ENCODE measurements around the gene MKRN2OS. TPM values are rescaled to one million over a fixed set of nuclear protein-coding genes. Genes with fewer than 3 reads are reported as not detected.

MKRN2OS gene
- total and polyA plus RNA-seq, 5 donors from 2014 or later = 0.21 TPM; not detected in 4

DNA sequence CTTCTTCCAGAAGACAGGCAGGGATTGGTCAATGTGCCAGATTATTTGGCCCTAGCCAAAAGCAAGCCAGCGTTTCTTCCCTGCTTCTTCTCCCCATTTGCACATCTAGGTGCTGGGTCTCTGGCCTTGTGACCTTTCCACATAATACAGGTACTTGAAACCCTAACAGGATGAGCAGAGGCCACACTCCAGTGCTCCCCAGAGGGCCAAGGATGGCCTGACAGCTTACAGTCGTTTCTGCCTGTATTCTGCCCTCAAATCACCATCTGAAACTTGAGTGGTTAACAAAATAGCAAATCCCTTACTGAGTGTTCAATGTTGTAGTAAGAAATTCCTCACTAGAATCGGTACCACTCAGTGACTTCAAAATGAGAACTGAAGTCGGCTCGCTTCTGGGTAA, 40.7 kb upstream of the MKRN2OS start:
- no peak overlapping the region for H3K4me3 ChIP-seq (ENCODE audit: low read depth, low read length)
- H3K4me1 ChIP-seq (ENCODE audit: control insufficient read depth, insufficient read depth, low read length, poor library complexity, severe bottlenecking) = no peaks in the 10 kb centered on the region
- no peaks in the 10 kb centered on the region for H3K27me3 ChIP-seq (ENCODE audit: control insufficient read depth, insufficient read depth, low read length)
- Mint-ChIP-seq H3K27ac (no peak overlapping the region), H3K27me3 (no peaks in the 10 kb centered on the region), H3K4me3 (no peak overlapping the region), H3K9me3 (peaks cover 0 to 2% (median 0%) of the 10 kb centered on the region in 7 donors), H3K4me1 (peaks cover 0 to 6% (median 0%) of the 10 kb centered on the region in 4 donors), H3K36me3 (peaks cover 44% of the 10 kb centered on the region)
- no peak overlapping the region for H3K27ac ChIP-seq (ENCODE audit: insufficient read depth, low read length, poor library complexity, severe bottlenecking)
- peaks cover 93% of the 10 kb centered on the region for H3K36me3 ChIP-seq (ENCODE audit: control insufficient read depth, insufficient read depth, low read length)
- no peak for DNase-seq
- no peak for ATAC-seq (ENCODE audit: low read depth in 2 of 2)
- H3K9me3 ChIP-seq (ENCODE audit: control insufficient read depth in 2 of 2, low read length in 2 of 2) = no peaks in the 10 kb centered on the region

- Mint-ChIP-seq H3K4me3 (no peak overlapping the region), H3K4me1 (peaks cover 0 to 9% (median 0%) of the 10 kb centered on the region in 4 donors), H3K27me3 (no peaks in the 10 kb centered on the region), H3K27ac (peak overlapping the region in 1 of 3 donors; percentile 21), H3K36me3 (peaks cover 47% of the 10 kb centered on the region), H3K9me3 (peaks cover 0 to 2% (median 0%) of the 10 kb centered on the region in 7 donors)
- Histone ChIP-seq H3K9me3 (ENCODE audit: control insufficient read depth in 2 of 2, low read length in 2 of 2) (no peaks in the 10 kb centered on the region), H3K4me3 (ENCODE audit: low read depth, low read length) (no peak overlapping the region), H3K27me3 (ENCODE audit: control insufficient read depth, insufficient read depth, low read length) (no peaks in the 10 kb centered on the region), H3K27ac (ENCODE audit: insufficient read depth, low read length, poor library complexity, severe bottlenecking) (no peak overlapping the region), H3K36me3 (ENCODE audit: control insufficient read depth, insufficient read depth, low read length) (peaks cover 92% of the 10 kb centered on the region), H3K4me1 (ENCODE audit: control insufficient read depth, insufficient read depth, low read length, poor library complexity, severe bottlenecking) (no peaks in the 10 kb centered on the region)
- DNase-seq (no peak), ATAC-seq (ENCODE audit: low read depth in 2 of 2) (no peak)
These were observed 39.9 kb upstream of the MKRN2OS start for GRCh38 chr3:12585181-12585580.

- no peaks in the 10 kb centered on the region for H3K27me3 ChIP-seq (ENCODE audit: control insufficient read depth, insufficient read depth, low read length)
- Mint-ChIP-seq H3K4me3 (no peak overlapping the region), H3K36me3 (peaks cover 50% of the 10 kb centered on the region), H3K9me3 (peaks cover 0 to 2% (median 0%) of the 10 kb centered on the region in 7 donors), H3K27me3 (no peaks in the 10 kb centered on the region), H3K27ac (no peak overlapping the region), H3K4me1 (peaks cover 0 to 9% (median 0%) of the 10 kb centered on the region in 4 donors)
- no peaks in the 10 kb centered on the region for H3K4me1 ChIP-seq (ENCODE audit: control insufficient read depth, insufficient read depth, low read length, poor library complexity, severe bottlenecking)
- H3K9me3 ChIP-seq (ENCODE audit: control insufficient read depth in 2 of 2, low read length in 2 of 2) = no peaks in the 10 kb centered on the region
- H3K36me3 ChIP-seq (ENCODE audit: control insufficient read depth, insufficient read depth, low read length) = peaks cover 94% of the 10 kb centered on the region
- ATAC-seq (ENCODE audit: low read depth in 2 of 2) (no peak), DNase-seq (no peak)
- H3K4me3 ChIP-seq (ENCODE audit: low read depth, low read length) = no peak overlapping the region
- no peak overlapping the region for H3K27ac ChIP-seq (ENCODE audit: insufficient read depth, low read length, poor library complexity, severe bottlenecking)
These were observed 38.8 kb upstream of the MKRN2OS start for GRCh38 chr3:12584083-12584482.

DNA sequence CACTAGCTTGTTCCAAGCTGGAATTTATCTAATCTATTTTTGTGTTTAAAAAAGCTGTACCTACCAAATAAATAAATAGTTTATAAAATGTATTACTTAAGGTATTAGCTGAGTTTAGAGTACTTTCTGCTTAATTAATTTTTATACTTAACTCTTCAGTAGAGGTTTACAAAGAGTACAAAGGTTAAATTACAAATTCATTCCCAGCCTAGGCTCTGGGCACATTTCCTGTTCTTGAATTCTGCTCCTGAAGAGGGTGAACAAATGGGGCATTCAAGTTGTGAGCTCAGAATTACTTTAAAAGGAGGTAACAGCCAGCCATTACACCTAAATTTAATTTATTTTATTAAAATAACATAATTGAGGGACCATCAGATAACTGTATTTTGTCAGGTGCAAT, 38.0 kb upstream of the MKRN2OS start:
- Histone ChIP-seq H3K27ac (ENCODE audit: insufficient read depth, low read length, poor library complexity, severe bottlenecking) (no peak overlapping the region), H3K27me3 (ENCODE audit: control insufficient read depth, insufficient read depth, low read length) (no peaks in the 10 kb centered on the region), H3K4me3 (ENCODE audit: low read depth, low read length) (no peak overlapping the region), H3K36me3 (ENCODE audit: control insufficient read depth, insufficient read depth, low read length) (peaks cover 94% of the 10 kb centered on the region), H3K4me1 (ENCODE audit: control insufficient read depth, insufficient read depth, low read length, poor library complexity, severe bottlenecking) (no peaks in the 10 kb centered on the region), H3K9me3 (ENCODE audit: control insufficient read depth in 2 of 2, low read length in 2 of 2) (no peaks in the 10 kb centered on the region)
- peaks cover 46% of the 10 kb centered on the region for H3K36me3 Mint-ChIP-seq
- peaks cover 0 to 9% (median 0%) of the 10 kb centered on the region in 4 donors for H3K4me1 Mint-ChIP-seq
- ATAC-seq (ENCODE audit: low read depth in 2 of 2) (no peak), DNase-seq (no peak)
- H3K9me3 Mint-ChIP-seq = peaks cover 0 to 2% (median 0%) of the 10 kb centered on the region in 7 donors
- no peak overlapping the region for H3K4me3 Mint-ChIP-seq
- H3K27ac Mint-ChIP-seq = no peak overlapping the region
- H3K27me3 Mint-ChIP-seq = no peaks in the 10 kb centered on the region

- Histone ChIP-seq H3K4me1 (ENCODE audit: control insufficient read depth, insufficient read depth, low read length, poor library complexity, severe bottlenecking) (no peaks in the 10 kb centered on the region), H3K27me3 (ENCODE audit: control insufficient read depth, insufficient read depth, low read length) (no peaks in the 10 kb centered on the region), H3K4me3 (ENCODE audit: low read depth, low read length) (no peak overlapping the region), H3K36me3 (ENCODE audit: control insufficient read depth, insufficient read depth, low read length) (peaks cover 93% of the 10 kb centered on the region), H3K27ac (ENCODE audit: insufficient read depth, low read length, poor library complexity, severe bottlenecking) (no peak overlapping the region), H3K9me3 (ENCODE audit: control insufficient read depth in 2 of 2, low read length in 2 of 2) (no peaks in the 10 kb centered on the region)
- ATAC-seq (ENCODE audit: low read depth in 2 of 2) = no peak
- no peak overlapping the region for H3K27ac Mint-ChIP-seq
- H3K27me3 Mint-ChIP-seq = no peaks in the 10 kb centered on the region
- DNase-seq = no peak
- no peak overlapping the region for H3K4me3 Mint-ChIP-seq
- H3K4me1 Mint-ChIP-seq = peaks cover 0 to 9% (median 0%) of the 10 kb centered on the region in 4 donors
- H3K9me3 Mint-ChIP-seq = peaks cover 0 to 2% (median 0%) of the 10 kb centered on the region in 7 donors
- peaks cover 42% of the 10 kb centered on the region for H3K36me3 Mint-ChIP-seq
These were observed 37.4 kb upstream of the MKRN2OS start for GRCh38 chr3:12582730-12583129.

GRCh38 chr3:12579905-12580304, 34.6 kb upstream of the MKRN2OS start:
- H3K27ac Mint-ChIP-seq = peak overlapping the region in 2 of 3 donors; percentile 64 to 75
- peaks cover 63% of the 10 kb centered on the region for H3K36me3 Mint-ChIP-seq
- H3K4me1 Mint-ChIP-seq = peaks cover 0 to 9% (median 2%) of the 10 kb centered on the region in 4 donors
- H3K4me3 ChIP-seq (ENCODE audit: low read depth, low read length) = no peak overlapping the region
- H3K27ac ChIP-seq (ENCODE audit: insufficient read depth, low read length, poor library complexity, severe bottlenecking) = no peak overlapping the region
- H3K4me3 Mint-ChIP-seq = no peak overlapping the region
- DNase-seq = no peak
- peaks cover 95% of the 10 kb centered on the region for H3K36me3 ChIP-seq (ENCODE audit: control insufficient read depth, insufficient read depth, low read length)
- peaks cover 0 to 9% (median 2%) of the 10 kb centered on the region in 7 donors for H3K9me3 Mint-ChIP-seq
- no peaks in the 10 kb centered on the region for H3K4me1 ChIP-seq (ENCODE audit: control insufficient read depth, insufficient read depth, low read length, poor library complexity, severe bottlenecking)
- peaks cover 4 to 11% of the 10 kb centered on the region in 2 experiments for H3K9me3 ChIP-seq (ENCODE audit: control insufficient read depth in 2 of 2, low read length in 2 of 2)
- no peaks in the 10 kb centered on the region for H3K27me3 Mint-ChIP-seq
- no peaks in the 10 kb centered on the region for H3K27me3 ChIP-seq (ENCODE audit: control insufficient read depth, insufficient read depth, low read length)
- no peak for ATAC-seq (ENCODE audit: low read depth in 2 of 2)

GRCh38 chr3:12579456-12579855, 34.2 kb upstream of the MKRN2OS start:
- Histone ChIP-seq H3K9me3 (ENCODE audit: control insufficient read depth in 2 of 2, low read length in 2 of 2) (peaks cover 4 to 11% of the 10 kb centered on the region in 2 experiments), H3K27ac (ENCODE audit: insufficient read depth, low read length, poor library complexity, severe bottlenecking) (no peak overlapping the region), H3K4me1 (ENCODE audit: control insufficient read depth, insufficient read depth, low read length, poor library complexity, severe bottlenecking) (no peaks in the 10 kb centered on the region), H3K36me3 (ENCODE audit: control insufficient read depth, insufficient read depth, low read length) (peaks cover 95% of the 10 kb centered on the region), H3K4me3 (ENCODE audit: low read depth, low read length) (no peak overlapping the region), H3K27me3 (ENCODE audit: control insufficient read depth, insufficient read depth, low read length) (no peaks in the 10 kb centered on the region)
- no peak for ATAC-seq (ENCODE audit: low read depth in 2 of 2)
- Mint-ChIP-seq H3K4me1 (peaks cover 0 to 9% (median 2%) of the 10 kb centered on the region in 4 donors), H3K27ac (peak overlapping the region; percentile 56 to 75 (median 64)), H3K4me3 (no peak overlapping the region), H3K9me3 (peaks cover 0 to 9% (median 2%) of the 10 kb centered on the region in 7 donors), H3K27me3 (no peaks in the 10 kb centered on the region), H3K36me3 (peaks cover 63% of the 10 kb centered on the region)
- DNase-seq = no peak

DNA sequence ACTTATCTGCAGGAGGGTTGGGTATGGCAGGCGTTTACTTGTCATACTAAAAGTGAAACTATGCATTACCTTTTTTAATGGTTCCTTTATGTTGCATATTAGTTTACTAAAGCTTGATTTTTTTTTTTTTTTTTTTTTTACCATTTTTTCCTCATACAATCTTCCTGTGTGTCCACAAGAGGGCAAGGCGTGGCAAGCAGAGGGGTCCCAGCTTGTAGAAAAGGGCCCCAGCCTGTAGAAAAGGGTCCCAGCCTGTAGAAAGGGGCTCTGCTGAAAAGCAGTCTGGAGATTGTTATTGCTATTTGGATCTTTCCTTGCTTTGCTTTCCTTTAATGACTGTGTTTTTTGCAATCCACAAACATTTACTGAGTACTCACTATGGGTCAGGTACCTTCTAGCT, 33.4 kb upstream of the MKRN2OS start:
- Histone ChIP-seq H3K4me3 (ENCODE audit: low read depth, low read length) (no peak overlapping the region), H3K27ac (ENCODE audit: insufficient read depth, low read length, poor library complexity, severe bottlenecking) (no peak overlapping the region), H3K36me3 (ENCODE audit: control insufficient read depth, insufficient read depth, low read length) (peaks cover 95% of the 10 kb centered on the region), H3K27me3 (ENCODE audit: control insufficient read depth, insufficient read depth, low read length) (no peaks in the 10 kb centered on the region), H3K9me3 (ENCODE audit: control insufficient read depth in 2 of 2, low read length in 2 of 2) (peaks cover 4 to 11% of the 10 kb centered on the region in 2 experiments), H3K4me1 (ENCODE audit: control insufficient read depth, insufficient read depth, low read length, poor library complexity, severe bottlenecking) (no peaks in the 10 kb centered on the region)
- H3K36me3 Mint-ChIP-seq = peaks cover 64% of the 10 kb centered on the region
- peaks cover 0 to 9% (median 2%) of the 10 kb centered on the region in 4 donors for H3K4me1 Mint-ChIP-seq
- no peak overlapping the region for H3K4me3 Mint-ChIP-seq
- peaks cover 0 to 9% (median 2%) of the 10 kb centered on the region in 7 donors for H3K9me3 Mint-ChIP-seq
- H3K27me3 Mint-ChIP-seq = no peaks in the 10 kb centered on the region
- DNase-seq = peak in 2 of 3 donors; percentile 11 to 27
- H3K27ac Mint-ChIP-seq = peak overlapping the region in 2 of 3 donors; percentile 26 to 38
- no peak for ATAC-seq (ENCODE audit: low read depth in 2 of 2)
